Tibial nerve (tissue), 4 donors: ENCODE results near the gene SRSF9. TPM values are rescaled to one million over a fixed set of nuclear protein-coding genes. Genes with fewer than 3 reads are reported as not detected.
"Not testable (repeated sequence)": the region's sequence is repeated elsewhere in the genome, so short reads cannot be mapped to it uniquely, and the experiment has no call there.

ENCODE experiments used
- DNase-seq, 2 donors: peaks; one replicate each; pipeline ENCODE4 v3.0.0-alpha.2; 2019; ENCODE audit warnings: low spot score in 2 of 2
- H3K27ac ChIP-seq, 4 donors: fragments of 200-600 bp; sonication (generic) in 3 of 4; one replicate each; pipeline ENCODE4 v1.5.1; 2017 to 2019; ENCODE audit warnings: mild to moderate bottlenecking in 1 of 4
- H3K27me3 ChIP-seq, 2 donors: fragments of 200-600 bp; sonication (generic) in 1 of 2; one replicate each; pipeline versions ENCODE4 v1.5.1 to v1.6.0; 2017 to 2019
- H3K36me3 ChIP-seq, 3 donors: fragments of 200-600 bp; sonication (generic); one replicate each; pipeline ENCODE4 v1.5.1; 2018 to 2019
- H3K4me1 ChIP-seq, 4 donors: fragments of 200-600 bp; sonication (generic) in 3 of 4; one replicate each; pipeline ENCODE4 v1.5.1; 2017 to 2019
- H3K4me3 ChIP-seq, 4 donors: fragments of 200-600 bp; sonication (generic) in 3 of 4; one replicate each; pipeline ENCODE4 v1.5.1; 2017 to 2019; ENCODE audit warnings: mild to moderate bottlenecking in 1 of 4, moderate library complexity in 1 of 4
- H3K9me3 ChIP-seq, 4 donors: fragments of 200-600 bp; sonication (generic) in 3 of 4; one replicate each; pipeline ENCODE4 v1.5.1; 2017 to 2019
- EP300 ChIP-seq, 2 donors: sonication (generic); formaldehyde crosslinking; IDR thresholded peaks; one replicate each; pipeline ENCODE4 v1.6.1; 2017; ENCODE audit warnings: antibody characterized with exemption in 2 of 2, mild to moderate bottlenecking in 1 of 2
- POLR2A ChIP-seq, 2 donors: fragments of 450-650 bp; IDR thresholded peaks; one replicate each; pipeline ENCODE4 v1.6.1; 2017; ENCODE audit warnings: antibody characterized with exemption in 2 of 2, mild to moderate bottlenecking in 2 of 2, moderate library complexity in 2 of 2
- WGBS, 2 donors: methylation state at CpG; one replicate each; pipeline ENCODE4 v1.1.5; 2018; 5-methylcytosine and 5-hydroxymethylcytosine counted together
- total RNA-seq, 4 donors: library from RNA; depleted of rRNA; stranded (reverse); fragments of >200 nt; gene quantifications; one replicate each; pipeline ENCODE4 v1.1.0, GENCODE V29; 2016
- TF ChIP-seq, protein P1 (sequence below), 5 experiments: fragments of 200-600 bp in 3 of 5; fragments of 450-650 bp in 2 of 5; sonication (generic) in 3 of 5; IDR thresholded peaks; one replicate each; pipeline ENCODE4 v1.5.1; 2016 to 2019; ENCODE audit warnings: antibody characterized with exemption in 5 of 5, mild to moderate bottlenecking in 3 of 5, moderate library complexity in 2 of 5

The SRSF9 gene
- total RNA-seq, 4 donors from 2014 or later: 66.6 to 90.6 (median 77.1) TPM

DNA sequence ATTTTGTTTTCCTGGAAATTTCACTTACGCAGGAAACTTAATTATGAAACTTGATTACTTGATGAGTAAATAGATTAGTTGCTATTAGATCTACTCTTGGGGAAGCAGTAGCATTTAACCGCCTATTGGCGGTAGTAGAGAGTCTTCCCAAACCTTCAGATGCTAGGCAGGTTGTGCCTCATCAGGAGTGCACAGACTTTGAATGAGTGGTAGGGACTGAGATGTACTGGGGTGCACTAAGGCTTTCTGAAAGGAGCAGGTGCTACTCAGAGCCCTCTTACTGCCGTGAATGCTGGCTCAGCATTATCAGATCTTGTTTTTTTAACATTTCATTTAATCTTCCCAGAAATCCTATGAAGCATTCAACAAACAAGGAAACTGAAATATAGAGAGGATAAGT, 15.6 kb downstream of the SRSF9 start:
- Histone ChIP-seq H3K9me3 (no peaks in the 10 kb centered on the region), H3K4me1 (peaks cover 0 to 6% (median 0%) of the 10 kb centered on the region in 4 donors), H3K27me3 (no peaks in the 10 kb centered on the region), H3K36me3 (peaks cover 0 to 90% (median 0%) of the 10 kb centered on the region in 3 donors), H3K4me3 (no peak overlapping the region), H3K27ac (no peak overlapping the region)
- 60 to 68% methylated on average over 4 of the region's 4 CpGs for WGBS, 2 donors
- no peak for DNase-seq
- TF ChIP-seq EP300 (IDR thresholded peaks at IDR 0.05): no peak
- TF ChIP-seq, protein P1, sequence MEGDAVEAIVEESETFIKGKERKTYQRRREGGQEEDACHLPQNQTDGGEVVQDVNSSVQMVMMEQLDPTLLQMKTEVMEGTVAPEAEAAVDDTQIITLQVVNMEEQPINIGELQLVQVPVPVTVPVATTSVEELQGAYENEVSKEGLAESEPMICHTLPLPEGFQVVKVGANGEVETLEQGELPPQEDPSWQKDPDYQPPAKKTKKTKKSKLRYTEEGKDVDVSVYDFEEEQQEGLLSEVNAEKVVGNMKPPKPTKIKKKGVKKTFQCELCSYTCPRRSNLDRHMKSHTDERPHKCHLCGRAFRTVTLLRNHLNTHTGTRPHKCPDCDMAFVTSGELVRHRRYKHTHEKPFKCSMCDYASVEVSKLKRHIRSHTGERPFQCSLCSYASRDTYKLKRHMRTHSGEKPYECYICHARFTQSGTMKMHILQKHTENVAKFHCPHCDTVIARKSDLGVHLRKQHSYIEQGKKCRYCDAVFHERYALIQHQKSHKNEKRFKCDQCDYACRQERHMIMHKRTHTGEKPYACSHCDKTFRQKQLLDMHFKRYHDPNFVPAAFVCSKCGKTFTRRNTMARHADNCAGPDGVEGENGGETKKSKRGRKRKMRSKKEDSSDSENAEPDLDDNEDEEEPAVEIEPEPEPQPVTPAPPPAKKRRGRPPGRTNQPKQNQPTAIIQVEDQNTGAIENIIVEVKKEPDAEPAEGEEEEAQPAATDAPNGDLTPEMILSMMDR (IDR thresholded peaks at IDR 0.05): peak in 4 of 5 experiments; percentile 29 to 61 (median 44)
- no peak for TF ChIP-seq POLR2A (IDR thresholded peaks at IDR 0.05)

DNA sequence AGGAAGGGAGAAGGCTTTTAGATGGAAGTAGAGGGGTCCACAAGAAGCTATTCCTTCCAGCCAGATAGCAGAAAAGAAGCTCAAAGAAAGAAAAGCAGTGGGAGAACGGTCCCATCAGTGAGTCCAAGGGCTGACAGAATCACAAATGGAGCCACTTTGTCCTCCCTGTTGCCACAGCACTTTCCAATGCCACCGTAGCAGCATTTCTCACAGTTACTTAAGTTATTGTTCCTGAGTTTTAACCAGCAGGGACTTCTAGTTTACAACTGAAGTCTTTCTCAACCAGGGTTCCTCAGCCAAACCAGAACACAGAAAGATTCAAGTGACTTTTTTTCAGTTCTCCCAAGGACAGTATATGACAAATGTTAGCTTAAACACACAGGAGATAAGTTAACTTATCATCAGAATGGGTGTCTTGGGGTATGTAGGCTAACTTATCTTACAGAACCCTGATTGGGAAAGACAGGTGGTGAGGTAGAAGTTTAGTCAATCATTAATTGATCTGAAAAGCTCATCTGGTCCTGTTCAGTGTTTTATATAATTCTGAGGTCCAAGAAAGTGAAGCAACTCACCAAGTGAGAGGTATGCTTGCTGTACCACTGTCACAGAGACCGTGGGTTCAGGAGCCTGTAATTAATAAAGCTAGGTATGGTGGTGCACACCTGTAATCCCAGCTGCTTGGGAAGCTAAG, 16.3 kb downstream of the SRSF9 start:
- H3K4me3 ChIP-seq: no peak overlapping the region
- TF ChIP-seq EP300 (IDR thresholded peaks at IDR 0.05) (no peak), POLR2A (IDR thresholded peaks at IDR 0.05) (no peak)
- TF ChIP-seq, protein P1 (IDR thresholded peaks at IDR 0.05): no peak
- 90 to 95% methylated on average over 3 of the region's 3 CpGs for WGBS, 2 donors
- no peak for DNase-seq
- H3K36me3 ChIP-seq: peaks cover 0 to 82% (median 0%) of the 10 kb centered on the region in 3 donors
- H3K27ac ChIP-seq: no peak overlapping the region
- peaks cover 0 to 12% (median 0%) of the 10 kb centered on the region in 4 donors for H3K4me1 ChIP-seq
- no peaks in the 10 kb centered on the region for H3K9me3 ChIP-seq
- no peaks in the 10 kb centered on the region for H3K27me3 ChIP-seq

DNA sequence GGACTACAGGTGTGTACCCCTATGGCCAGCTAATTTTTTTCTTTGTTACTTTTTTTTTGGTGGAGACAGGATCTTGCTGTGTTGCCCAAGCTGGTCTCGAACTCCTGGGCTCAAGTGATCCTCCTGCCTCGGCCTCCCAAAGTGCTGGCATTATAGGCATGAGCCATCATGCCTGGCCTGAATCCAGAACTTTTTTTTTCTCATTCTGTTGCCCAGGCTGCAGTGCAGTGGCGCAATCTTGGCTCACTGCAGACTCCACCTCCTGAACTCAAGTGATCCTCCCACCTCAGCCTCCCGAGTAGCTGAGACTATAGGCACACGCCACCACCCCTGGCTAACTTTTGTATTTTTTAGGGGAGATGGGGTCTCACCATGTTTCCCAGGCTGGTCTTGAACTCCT, 17.0 kb downstream of the SRSF9 start:
- Histone ChIP-seq H3K4me1 (peaks cover 0 to 19% (median 2%) of the 10 kb centered on the region in 4 donors), H3K36me3 (peaks cover 0 to 76% (median 0%) of the 10 kb centered on the region in 3 donors)
- WGBS, 2 donors: 85 to 95% methylated on average over 5 of the region's 5 CpGs
- H3K4me3 ChIP-seq, H3K27me3 ChIP-seq, DNase-seq, H3K9me3 ChIP-seq, H3K27ac ChIP-seq: not testable (repeated sequence)

DNA sequence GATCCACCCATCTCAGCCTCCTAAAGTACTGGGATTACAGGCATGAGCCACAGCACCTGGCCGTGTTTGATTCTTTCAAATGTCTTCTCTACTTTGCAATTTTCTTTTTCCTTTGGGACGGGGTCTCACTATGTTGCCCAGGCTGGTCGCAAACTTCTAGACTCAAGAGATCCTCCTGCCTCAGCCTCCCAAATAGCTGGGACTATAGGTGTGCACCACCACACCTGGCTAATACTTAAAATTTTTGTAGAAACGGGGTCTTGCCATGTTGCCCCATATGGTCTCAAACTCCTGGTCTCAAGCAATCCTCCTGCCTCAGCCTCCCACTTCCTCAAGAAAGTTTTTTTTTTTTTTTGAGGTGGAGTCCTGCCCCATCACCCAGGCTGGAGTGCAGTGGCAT, 21.6 kb downstream of the SRSF9 start:
- Histone ChIP-seq H3K9me3 (no peaks in the 10 kb centered on the region), H3K27me3 (no peaks in the 10 kb centered on the region), H3K4me3 (no peak overlapping the region), H3K4me1 (peaks cover 0 to 44% (median 13%) of the 10 kb centered on the region in 4 donors), H3K36me3 (peaks cover 0 to 56% (median 0%) of the 10 kb centered on the region in 3 donors), H3K27ac (no peak overlapping the region)
- TF ChIP-seq, protein P1 (IDR thresholded peaks at IDR 0.05): no peak
- TF ChIP-seq EP300 (IDR thresholded peaks at IDR 0.05) (no peak), POLR2A (IDR thresholded peaks at IDR 0.05) (no peak)
- 93 to 97% methylated on average over 4 of the region's 4 CpGs for WGBS, 2 donors
- DNase-seq: no peak

DNA sequence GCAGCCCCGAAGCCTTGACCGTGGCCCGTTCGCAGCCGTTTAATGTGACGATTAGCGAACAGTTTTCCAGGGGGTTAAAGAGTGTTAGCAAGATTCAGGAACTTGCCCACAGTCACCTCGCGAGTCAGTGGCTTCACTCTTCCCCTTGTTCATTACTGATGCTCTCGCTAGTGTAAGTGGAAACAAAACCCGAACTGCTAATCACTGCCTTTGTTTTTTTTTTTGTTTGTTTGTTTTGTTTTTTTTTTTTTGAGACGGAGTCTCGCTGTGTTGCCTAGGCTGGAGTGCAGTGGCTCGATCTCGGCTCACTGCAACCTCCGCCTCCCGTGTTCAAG, 22.7 kb downstream of the SRSF9 start:
- H3K36me3 ChIP-seq: peaks cover 0 to 56% (median 3%) of the 10 kb centered on the region in 3 donors
- WGBS, 2 donors: 4 to 13% methylated on average over 13 to 17 of the region's 17 CpGs
- H3K9me3 ChIP-seq, DNase-seq, H3K27me3 ChIP-seq: not testable (repeated sequence)
- H3K4me1 ChIP-seq: peaks cover 0 to 44% (median 13%) of the 10 kb centered on the region in 4 donors
- peak overlapping the region; percentile 70 to 99 (median 92) for H3K4me3 ChIP-seq
- H3K27ac ChIP-seq: peak overlapping the region; percentile 60 to 94 (median 82)

DNA sequence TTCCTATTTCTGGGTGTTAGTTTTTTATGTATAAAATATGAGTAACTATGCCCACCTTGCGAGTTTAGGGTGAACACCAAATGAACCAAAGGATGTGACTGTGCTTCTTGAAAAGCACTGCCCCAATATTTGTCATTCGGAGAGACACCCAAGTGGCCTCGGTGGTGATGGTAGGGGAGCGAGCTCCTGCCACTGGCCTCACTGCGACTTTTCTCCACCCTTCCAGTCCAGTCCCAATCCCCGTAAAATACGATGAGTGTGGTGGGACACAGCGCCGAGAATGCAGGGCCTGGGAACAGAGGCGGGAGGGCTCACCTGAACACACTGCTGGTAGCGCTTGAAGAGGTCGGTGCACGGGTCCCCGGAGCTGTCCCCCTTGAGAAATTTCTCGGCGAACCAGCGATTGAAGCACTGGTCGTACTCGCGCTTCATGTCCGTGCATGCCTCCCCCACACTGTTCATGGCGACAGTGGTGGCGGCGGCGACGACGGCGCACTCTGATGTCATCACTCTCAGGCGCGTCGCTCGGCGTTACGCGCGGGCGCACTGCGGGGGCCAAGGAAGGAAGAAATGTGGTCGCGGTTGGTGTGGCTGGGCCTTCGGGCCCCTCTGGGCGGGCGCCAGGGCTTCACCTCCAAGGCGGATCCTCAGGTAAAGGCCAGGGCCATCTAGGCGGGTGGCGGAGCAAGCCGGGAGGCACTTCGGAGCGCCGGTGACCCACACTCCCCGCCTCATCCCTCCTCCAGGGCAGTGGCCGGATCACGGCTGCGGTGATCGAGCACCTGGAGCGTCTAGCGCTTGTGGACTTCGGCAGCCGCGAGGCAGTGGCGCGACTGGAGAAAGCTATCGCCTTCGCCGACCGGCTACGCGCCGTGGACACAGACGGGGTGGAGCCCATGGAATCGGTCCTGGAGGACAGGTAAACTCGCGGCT, 23.4 kb downstream of the SRSF9 start, which contains the start of the genes GATC and TRIAP1:
TSS of gene GATC (plus strand) at position 534 of the 933 bp plus-strand sequence. CDS start at position 571, 37 bp downstream.
TSS of gene TRIAP1 (minus strand) at position 474 of the 933 bp plus-strand sequence. CDS start at position 462, 12 bp downstream.
- no peaks in the 10 kb centered on the region for H3K9me3 ChIP-seq
- H3K27ac ChIP-seq: peak within 1 kb of the TSS; percentile 60 to 94 (median 82)
- H3K36me3 ChIP-seq: peaks cover 0 to 55% (median 3%) of the 10 kb centered on the region in 3 donors
- DNase-seq: peak; percentile 65 to 78
- H3K4me3 ChIP-seq: peak within 1 kb of the TSS; percentile 70 to 99 (median 92)
- TF ChIP-seq POLR2A (IDR thresholded peaks at IDR 0.05) (peak in 1 of 2 donors; percentile 61), EP300 (IDR thresholded peaks at IDR 0.05) (peak; percentile 55 to 99)
- TF ChIP-seq, protein P1 (IDR thresholded peaks at IDR 0.05): peak in 1 of 5 experiments; percentile 45
- H3K4me1 ChIP-seq: peaks cover 0 to 44% (median 13%) of the 10 kb centered on the region in 4 donors
- WGBS, 2 donors: 0% methylated on average over 29 to 57 of the region's 73 CpGs
- no peaks in the 10 kb centered on the region for H3K27me3 ChIP-seq
